NCI-H2227 (cell line): ENCODE data around the gene GASK1A.

ENCODE experiments used
- DNase-seq: peaks from one replicate; lab custom pipeline; 2025; ENCODE audit not compliant: unreplicated experiment; lab: John Stamatoyannopoulos, UW

GASK1A gene

DNA sequence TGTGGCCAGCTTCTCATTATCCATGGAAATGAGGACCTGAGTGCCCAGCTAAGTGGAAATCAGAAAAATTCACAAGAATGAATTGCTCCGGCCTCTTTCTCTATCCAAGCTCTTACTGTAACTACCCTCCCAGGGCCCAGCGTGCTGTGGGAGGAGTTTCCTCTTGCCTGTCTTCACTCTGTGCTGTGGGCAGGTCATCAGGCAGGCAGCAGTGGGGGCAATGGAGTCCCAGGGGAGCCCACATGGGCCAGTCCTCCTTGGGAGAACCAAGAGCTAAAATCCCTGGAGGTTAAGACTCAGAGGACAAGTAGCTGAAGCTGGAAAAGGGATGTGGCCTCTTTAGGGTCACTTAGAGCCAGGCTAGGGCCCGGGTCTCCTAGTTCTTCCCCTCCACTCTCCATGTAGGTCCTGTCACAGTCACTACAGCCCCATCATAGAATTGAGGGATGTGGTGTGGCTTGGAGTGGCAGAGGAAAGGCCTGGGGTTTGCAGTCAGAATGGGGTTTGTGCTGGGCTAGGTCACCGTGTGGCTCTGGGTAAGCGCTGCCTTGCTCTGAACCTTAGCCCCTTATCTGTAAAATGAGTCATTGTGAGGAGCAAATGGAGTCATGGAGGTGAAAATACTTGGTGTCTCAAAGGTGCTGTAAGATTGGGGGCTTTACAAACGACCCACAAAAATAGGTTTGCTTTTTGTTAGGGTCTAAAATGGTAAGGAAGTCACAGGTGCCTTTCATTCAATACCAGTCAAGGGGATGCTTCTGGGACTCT lies 3.7 kb downstream of the GASK1A start:
- no peak for DNase-seq

DNA sequence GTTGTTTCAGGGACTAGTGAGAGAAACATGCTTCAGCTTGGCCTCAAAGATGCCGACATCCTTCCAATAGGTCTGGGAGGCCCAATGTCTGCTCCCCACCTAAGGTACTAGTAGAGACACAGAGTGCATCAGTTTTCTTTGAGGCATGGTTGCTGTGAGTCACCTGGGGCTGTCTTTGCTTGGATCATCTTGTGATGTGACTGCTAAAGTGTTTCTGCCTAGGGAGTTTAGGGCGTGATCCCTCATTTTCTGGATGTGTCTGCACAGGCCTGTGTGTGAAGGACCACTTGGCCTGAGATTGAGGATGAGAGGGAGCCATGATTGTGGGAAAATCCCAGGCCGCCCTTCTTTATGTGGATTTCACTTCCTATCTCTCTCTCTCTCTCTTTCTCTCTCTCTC lies 4.8 kb downstream of the GASK1A start:
- no peak for DNase-seq

DNA sequence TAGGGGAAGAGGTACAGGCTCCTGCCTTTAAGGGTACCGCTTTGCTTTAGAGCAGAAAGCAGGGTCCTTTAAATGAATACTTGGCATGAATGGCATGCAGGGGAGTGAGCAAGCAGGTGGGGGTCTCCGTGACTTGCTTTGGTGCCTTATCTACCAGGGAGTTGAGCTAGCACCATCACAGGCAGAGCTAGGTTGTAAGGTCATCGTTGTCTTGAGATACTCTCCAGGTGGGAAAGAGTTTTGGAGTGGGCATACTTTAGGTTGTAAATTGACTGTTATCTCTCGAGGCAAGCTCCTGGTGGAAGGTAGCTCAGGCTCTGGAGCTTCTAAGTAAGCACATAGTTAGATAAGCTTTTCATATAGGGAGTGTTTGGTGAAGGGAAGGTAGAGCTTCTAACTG lies 5.6 kb downstream of the GASK1A start:
- DNase-seq, result no peak

- no peak for DNase-seq
These were observed 9.0 kb downstream of the GASK1A start for GRCh38 chr3:42988097-42988496.

DNA sequence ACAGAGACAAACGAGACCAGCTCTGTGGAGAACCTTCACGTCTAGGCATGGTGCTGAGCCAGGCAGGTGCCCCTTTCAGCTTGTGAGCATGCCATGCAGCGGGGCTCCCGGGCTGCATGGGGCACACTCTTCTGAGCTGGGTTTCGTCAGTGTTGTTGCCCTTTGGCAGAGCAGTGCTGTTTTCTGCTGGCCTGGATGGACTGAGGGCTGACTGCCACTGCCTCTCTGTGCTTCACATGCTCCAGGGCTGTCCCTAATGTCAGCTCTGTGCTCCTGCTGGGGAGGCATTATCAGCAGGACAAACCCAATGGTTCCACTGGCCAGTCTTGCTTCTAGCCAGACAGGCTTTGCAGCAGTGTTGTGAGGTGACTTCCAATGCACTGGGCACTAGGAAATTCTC lies 9.5 kb downstream of the GASK1A start:
- no peak for DNase-seq

- no peak for DNase-seq
These were observed 12.5 kb downstream of the GASK1A start for GRCh38 chr3:42991341-42992315.

DNA sequence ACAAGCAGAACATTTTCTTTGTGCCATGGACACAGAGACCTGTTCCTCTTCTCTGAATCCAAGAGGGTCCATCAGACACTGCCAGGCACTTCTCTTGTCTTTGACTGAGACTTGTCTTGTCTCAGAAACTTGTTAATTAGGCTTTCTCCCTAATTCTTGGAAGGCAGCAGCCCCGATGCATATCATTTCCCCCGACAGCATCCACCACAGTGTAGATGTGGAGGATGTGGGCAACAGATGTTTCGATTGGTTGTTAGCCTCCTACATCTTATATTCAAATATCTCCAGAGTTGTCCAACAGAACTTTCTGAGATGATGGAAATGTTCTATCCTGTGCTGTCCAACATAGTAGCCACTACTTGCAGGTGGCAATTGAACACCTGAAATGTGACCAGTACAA lies 15.5 kb downstream of the GASK1A start:
- no peak for DNase-seq

GRCh38 chr3:42996021-42996420 lies 16.9 kb downstream of the GASK1A start:
- no peak for DNase-seq

DNA sequence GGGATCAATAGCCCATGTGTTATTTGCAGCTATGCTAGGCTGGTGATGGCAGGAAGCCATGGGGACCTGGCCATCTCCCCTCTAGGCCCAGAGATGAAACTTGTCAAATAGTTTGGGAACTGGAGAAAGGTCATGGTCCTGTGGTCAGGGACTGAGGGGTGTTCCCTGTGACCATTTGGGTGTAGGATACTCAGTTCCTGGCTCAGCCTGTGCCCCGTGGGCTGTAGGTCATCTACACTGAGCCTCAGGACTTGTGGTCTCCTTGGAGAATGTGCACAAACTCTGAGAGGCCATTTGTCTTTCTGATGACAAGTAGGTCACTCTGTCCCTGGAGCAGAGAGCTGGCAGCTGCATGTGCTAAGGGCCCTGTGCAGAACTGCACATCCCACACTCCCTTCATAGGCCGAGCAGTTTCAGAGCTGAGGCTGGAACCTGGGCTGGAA lies 17.5 kb downstream of the GASK1A start:
- no peak for DNase-seq

DNA sequence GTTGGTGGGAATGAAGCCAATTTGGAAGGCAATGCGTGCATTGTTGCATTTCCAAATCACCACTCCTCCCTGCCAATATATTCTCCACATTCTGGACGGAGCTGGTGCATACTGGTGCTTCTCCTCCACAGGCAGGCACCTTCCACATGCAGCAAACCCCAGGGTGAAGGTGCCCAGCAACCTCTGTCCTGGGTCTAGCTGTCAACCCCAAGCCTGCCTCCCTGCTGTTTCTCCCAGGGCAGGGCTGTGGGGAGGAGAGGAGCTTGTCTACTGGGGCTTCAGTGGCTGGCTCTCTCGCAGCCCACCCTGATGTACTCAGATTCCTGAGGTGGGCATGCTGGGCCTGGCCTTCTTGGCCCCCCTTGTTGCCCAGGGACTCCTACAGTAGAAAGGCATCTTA lies 20.1 kb downstream of the GASK1A start:
- DNase-seq, result no peak

GRCh38 chr3:42999632-43000031 lies 20.5 kb downstream of the GASK1A start:
- no peak for DNase-seq

DNA sequence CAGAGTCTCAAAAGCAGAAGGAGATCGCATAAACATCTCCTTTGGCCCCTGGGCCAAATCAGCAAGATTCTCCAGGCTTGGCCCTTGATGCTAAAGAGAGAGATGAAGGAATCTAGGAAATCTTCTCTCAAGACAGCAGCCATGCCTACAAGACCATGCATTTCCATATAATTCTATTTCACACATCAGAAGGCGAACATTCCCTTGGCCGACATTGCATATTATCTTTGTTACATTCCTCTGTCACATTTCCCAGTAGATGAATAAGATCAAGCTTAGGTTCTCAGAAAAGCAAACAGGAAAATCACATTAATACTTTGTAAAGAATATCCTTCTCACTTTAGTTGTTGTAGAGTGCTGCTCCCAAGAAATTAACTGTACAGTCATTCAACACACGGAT lies 21.3 kb downstream of the GASK1A start:
- DNase-seq, result no peak

GRCh38 chr3:43001094-43001553 lies 22.0 kb downstream of the GASK1A start:
- no peak for DNase-seq

GRCh38 chr3:43001556-43002121 lies 22.5 kb downstream of the GASK1A start:
- no peak for DNase-seq

DNA sequence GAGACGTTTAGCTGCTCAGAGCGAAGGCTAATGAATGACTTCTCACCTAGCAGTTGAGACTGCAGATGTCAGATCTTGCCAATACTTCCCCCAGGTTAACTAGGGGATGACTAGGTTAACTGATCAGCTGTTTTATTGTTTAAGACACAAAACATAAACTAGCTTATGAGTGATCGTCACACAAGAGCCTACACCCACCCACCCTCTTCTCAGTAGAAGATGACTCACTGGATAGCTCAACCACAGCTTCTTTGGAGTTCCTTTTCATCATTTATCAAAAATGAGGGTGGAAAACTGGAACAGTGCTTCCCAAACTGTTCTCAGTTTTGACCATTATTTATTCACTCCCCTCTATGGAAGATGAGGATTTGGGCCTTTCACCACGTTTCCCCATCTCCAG lies 25.2 kb downstream of the GASK1A start:
- no peak for DNase-seq

DNA sequence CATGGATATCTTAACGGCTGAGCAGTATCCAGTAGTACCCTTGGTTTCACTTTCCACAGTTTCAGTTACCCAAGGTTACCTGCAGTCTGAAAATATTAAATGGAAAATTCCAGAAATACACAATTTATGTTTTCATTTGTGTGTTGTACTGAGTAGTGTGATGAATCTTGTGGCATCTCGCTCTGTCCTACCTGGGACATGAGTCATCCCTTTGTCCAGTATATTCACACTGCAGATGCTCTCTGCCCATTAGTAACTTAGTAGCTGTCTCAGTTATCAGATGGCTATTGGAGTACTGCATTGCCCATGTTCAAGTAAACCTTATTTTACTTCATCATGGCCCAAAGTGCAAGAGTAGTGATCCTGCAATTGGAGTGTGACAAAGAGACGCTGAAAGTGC lies 26.1 kb downstream of the GASK1A start:
- no peak for DNase-seq

DNA sequence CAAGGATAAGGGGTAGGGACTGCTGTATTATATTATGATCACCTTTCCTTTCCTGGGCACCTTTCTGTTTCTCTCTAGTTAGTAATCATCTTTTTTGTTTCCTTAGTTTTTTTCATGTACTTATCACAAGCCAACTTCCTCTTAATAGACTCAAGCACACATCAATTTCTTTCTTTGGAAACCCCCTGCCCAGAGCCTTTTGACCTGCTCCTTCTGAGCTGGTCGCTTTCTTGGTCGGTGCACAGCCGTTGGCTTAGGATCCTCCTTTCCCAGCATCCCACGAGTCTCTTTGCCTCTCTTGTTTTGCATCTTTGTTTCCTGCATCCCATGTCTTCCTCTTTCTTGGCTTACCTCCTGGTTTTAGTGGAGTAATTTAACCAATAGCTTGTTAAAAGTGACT lies 26.9 kb downstream of the GASK1A start:
- DNase-seq, result no peak

GRCh38 chr3:43006825-43007224 lies 27.7 kb downstream of the GASK1A start:
- DNase-seq, result no peak

GRCh38 chr3:43009547-43009946 lies 30.4 kb downstream of the GASK1A start:
- DNase-seq, result no peak

DNA sequence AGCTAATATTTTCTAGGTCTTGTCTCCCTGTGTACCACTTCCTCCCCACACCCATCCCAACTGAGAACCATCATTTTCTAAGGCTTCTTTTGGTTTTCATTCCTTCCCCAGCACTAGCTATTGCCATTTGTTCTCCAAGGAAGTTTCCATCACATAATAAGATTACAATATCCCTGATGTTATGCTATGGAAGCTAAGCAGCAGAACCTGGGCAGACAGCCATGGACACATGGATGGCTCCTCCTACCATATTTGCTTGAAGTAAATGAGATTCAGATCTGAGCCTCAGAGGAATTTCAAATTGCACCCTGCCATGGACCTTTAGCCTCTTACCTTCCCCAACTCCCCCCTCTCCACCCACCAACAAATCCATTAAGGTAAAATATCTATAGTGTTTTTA lies 31.5 kb downstream of the GASK1A start:
- no peak for DNase-seq

- DNase-seq, result no peak
These were observed 32.5 kb downstream of the GASK1A start for GRCh38 chr3:43011638-43012037.

- DNase-seq, result no peak
These were observed 33.1 kb downstream of the GASK1A start for GRCh38 chr3:43012174-43012573.
